GM18909 (cell line): ENCODE data around the gene PRDM2.

Experiments
- ATAC-seq: cut with Tn5 transposase; IDR thresholded peaks from one replicate; pipeline ENCODE4 v1.9.1; 2021; ENCODE audit warnings: mild to moderate bottlenecking; ENCODE audit not compliant: unreplicated experiment, poor library complexity

Gene PRDM2

DNA sequence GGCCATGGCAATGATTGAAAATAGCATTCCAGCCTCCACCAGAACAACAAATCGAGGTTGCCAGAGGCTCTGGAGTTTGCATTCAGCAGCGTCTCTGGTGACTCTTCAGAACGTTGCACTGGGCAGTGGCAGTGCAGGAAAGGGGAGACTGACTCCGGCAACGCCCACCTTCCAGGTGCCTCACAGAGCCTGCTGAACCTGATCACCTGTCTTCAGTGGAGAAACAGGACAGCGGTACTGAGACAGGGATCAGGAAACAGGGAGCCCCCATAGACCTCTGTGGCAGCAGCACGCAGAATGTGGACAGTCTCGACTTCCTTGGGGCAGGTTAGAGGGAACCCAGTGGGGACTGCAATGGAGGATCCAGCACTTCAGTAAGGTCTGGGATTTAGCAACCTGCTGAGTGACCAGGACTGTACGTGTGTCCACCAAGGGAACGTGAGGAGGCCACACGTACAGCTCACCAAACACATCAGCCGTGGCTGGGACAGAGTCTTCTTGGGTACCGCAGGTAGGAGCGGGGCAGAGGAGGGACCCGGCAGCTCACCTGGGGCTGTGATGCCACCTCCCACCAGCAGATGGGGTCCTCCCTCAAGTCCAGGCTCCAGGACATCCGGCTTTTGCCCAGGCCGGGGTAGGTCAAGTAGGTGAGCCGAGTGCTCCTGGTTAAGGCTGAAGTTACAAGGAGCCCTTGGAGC is 128.6 kb downstream of the PRDM2 start:
- ATAC-seq: no peak

DNA sequence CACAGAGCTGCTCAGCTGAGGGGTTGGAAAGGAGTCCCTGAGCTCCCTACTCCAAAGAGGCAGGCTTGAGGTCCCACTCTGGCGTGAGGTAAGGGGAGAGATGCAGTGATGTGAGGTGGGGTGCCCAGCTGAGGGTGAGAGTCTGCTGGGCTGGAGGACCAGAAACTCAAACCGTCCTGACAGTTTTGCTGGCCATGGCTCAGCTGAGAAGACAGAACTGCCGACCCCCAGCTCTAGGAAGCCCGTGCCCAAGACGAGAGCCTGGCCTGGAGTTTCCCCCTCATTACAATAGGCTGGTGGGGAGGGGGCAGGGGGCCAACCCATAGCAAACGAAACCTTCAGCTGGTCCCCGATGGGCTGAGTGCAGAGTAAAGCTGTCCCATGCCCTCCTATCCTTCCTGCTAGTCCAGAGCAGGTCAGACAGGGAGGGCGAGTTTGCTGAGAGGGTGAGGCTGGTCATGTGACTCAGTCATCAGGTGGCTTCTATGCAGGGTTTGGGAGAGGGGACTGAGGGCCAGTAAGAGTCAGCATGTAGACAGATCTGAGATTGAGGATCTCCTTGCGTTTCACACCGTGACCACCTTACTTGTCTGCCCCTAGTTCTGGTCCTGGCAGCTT is 129.3 kb downstream of the PRDM2 start:
- no peak for ATAC-seq

DNA sequence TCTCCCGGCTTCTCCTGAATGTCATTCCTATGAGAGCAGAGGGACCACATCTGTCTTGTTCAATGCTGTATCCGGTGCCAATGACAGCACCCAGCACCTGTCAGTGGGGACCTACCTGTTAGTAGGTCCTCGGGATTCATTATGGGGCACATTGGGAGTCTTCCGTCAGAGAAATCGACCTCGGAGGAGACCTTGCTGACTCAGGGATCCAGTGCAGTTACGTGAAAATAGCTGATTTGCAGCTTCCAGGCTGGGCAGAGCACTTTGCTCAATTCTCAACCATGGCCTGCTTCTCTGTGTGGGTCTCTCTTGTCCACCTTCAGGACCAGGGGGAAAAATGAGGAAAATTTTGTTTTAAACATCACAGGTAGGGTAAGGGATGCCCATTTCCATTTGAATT is 130.2 kb downstream of the PRDM2 start:
- ATAC-seq: no peak

DNA sequence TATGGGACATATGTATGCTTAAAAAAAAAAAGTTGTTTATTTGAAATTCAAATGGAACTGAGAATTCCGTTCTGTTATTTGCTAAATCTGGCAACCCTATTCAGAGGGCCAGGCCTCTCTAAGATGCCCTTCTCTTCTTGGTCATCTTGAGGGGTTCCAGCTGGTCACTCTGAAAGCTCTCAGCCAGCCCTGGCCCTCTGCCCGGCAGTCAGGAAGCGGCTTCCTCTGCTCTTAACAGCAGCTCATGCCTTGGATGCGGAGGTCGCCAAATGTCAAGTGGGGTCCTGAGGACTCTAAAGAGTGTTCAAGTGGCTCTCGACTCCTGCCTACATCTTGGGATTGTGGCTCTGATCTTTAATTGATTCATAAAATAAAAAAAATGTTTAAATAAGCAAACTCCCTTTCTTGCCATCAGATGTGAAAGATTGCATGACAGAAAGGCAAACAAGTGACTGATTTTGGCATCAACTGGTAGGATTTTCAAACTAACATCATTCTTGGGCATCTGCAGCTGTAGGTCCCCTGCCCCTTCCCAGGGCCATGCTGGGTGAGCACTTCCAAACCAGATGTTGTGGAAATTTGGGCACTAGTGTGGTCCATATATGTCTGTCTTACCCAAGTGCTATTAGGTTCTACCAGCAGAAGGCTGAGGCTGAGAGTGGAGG is 130.8 kb downstream of the PRDM2 start:
- ATAC-seq: no peak

DNA sequence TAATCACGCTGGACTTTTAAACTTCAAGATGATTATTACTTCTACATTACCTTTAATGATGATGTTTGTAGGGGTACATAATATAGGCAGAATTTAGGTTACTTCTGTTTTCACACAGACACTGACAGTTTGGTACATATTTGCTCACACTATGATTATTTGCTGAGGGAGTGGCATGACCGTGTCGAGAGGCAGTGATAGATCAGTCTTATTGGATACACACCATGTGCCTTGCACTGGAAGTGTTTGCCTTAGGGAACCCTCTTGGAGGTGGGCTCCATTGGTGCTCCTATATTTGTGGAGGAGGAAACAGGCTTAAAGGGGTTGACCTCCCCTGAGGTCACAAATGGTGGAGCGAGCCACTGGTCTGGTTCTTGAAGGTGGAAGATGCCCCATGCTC is 132.1 kb downstream of the PRDM2 start:
- ATAC-seq: no peak

DNA sequence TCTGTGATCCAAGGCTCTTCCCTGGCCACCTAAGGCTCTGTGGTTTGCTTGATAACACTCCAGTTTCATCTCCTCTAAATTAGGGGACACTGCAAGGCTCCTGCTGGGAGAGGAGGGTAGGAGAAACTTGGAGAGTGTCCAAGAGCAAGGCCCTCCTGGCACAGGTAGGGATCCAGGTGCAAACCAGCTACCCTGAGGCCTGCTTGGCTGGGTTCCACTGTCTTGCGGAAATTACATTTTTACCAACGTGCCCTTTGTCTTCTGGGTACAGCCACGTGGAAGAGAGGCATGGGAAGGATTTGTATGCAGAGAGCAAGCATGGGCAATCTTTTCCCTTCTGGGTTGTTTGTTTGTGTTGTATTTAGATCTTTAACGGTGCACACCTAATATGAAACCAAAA is 132.5 kb downstream of the PRDM2 start:
- ATAC-seq: no peak

DNA sequence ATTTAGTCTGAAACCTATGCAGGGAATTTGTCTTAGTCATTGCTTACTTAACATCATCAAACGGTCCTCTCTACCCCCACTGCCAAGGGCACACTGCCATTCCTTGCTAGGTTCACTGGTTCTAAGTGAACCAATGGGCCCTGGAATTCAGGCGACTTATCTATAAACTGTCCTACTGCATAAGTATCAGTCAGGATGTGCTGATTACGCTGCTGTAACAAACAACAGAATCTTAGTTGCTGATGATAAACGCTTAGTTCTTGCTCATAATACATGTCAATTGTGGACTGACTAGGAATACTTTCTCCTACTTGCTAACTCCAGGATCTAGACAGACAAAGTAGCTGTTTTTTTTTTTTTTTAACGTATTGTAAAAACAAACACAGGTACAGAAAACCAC is 136.1 kb downstream of the PRDM2 start:
- no peak for ATAC-seq

DNA sequence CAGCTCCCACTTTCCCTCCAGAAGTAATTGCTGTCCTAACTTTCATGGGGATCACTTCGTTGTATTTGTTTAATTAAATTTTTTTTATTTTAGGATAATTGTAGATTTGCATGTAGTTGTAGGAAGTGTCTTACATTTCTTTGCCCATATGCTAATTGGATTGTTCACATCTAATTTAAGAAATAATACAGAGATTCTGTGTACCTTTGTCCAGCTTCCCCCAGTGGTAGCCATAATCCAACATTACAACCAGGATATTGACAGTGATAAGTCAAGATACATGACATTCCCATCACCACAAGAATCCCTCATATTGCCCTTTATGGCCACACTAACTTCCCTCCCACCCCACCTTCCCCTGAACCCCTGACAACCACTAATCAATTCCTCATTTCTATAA is 136.6 kb downstream of the PRDM2 start:
- ATAC-seq: no peak

DNA sequence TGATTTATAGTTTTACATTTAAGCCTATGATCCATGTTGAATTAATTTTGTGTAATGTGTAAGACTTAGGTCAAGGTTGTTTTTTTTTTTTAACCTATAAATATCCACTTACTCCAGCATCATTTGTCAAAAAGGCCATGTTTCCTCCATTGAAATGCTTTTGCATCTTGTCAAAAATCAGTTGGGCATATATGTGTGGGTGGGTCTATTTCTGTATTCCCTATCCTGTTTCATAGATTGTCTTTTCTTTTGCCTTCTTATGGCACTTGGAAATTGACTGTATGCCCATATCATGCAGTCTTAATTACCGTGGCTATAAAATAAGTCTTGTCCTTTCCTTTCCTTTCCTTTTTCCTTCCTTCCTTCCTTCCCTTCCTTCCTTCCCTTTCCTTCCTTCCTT is 138.2 kb downstream of the PRDM2 start:
- ATAC-seq: no peak

DNA sequence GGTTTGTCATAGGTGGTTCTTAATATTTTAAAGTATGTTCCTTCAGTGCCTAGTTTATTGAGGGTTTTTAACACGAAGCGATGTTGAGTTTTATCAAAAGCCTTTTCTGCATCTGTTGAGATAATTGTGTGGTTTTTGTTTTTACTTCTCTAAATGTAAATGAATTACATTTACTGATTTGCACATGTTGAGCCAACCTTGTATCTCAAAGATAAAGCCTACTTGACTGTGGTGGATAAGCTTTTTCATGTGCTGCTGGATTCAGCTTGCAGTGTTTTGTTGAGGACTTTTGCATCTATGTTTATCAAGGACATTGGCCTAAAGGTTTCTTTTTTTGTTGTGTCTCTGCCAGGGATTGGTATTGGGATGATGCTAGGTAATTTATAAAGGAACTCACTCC is 142.5 kb downstream of the PRDM2 start:
- no peak for ATAC-seq

DNA sequence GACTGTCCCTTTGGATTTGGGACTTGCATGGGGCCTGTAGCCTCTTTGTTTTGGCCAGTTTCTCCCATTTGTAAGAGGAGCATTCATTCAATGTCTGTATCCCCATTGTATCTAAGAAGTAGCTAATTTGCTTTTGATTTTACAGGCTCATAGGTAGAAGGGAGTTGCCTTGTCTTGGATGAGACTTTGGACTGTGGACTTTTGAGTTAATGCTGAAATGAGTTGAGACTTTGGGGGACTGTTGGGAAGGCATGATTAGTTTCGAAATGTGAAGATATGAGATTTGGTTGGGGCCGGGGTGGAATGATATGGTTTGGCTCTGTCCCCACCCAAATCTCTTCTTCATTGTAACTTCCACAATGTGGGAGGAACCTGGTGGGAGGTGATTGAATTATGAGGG is 151.7 kb downstream of the PRDM2 start:
- ATAC-seq: no peak

DNA sequence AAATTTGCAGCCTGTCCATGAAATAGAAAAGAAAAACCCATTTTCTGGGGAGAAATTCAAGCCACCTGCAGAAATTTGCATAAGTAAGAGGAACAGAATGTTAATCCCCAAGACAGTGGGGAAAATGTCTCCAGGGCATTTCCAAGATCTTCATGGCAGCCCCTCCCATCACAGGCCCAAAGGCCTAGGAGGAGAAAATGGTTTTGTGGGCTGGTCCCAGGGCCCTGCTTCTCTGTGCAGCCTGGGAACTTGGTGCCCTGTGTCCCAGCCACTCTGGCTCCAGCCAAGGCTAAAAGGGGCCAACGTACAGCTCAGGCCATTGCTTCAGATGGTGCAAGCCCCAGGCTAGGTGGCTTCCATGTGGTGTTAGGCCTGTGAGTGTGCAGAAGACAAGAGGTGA is 155.6 kb downstream of the PRDM2 start:
- no peak for ATAC-seq

DNA sequence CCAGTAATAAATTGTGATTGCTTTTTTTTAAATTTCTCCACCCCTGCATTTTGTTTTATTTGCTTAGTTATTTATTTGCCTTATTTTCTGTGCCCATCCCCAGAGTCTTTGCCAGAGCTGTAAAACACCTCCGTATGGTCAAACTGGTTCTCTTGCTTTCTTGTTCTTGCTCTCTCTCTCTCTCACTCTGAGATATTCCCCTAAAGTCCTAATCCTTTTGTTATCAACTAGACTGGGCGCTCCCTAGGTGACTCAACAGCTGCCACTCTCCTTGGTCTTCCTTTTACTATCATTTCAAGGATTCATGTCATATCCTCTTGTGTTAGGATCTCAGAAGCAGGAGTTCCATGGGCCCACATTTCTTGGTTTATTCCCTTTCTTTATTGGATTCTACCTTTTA is 160.0 kb downstream of the PRDM2 start:
- ATAC-seq: no peak

DNA sequence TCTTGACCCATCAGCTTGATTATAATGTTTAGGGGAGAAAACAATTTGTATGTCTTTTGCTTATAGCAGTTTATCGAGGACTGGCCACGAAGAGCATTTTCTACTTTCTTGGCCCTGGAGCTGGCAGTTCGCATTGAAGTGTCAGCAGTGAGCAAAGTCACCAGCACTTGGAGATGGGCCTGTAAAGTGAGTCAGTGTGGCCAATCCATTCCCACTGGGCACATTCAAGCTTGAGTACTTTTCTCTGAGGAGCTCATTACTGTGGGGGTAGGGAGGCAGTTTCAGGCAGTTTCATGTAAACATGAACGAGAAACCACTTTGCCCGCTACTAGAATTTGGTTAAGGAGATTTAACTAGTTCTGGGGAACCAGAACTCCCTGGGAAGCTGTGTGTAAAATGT is 164.8 kb downstream of the PRDM2 start:
- no peak for ATAC-seq

DNA sequence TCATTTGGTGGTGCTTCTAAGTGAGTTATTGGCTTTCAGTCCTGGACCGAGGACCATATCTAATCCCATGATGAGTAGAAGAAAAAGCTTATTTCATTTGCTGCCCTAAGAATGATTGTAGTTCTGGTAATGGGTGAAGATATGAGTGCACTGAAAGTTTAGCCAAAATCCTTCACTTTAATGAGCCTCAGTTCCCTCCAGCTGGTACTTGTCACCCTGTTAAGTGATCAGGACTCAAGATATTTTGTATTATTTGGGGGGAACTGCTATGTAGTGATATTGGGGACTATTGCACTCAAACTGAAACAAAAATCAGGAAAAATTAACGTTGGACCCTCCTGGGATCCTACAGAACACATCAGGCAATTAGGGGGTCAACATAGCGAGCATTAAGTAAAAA is 165.9 kb downstream of the PRDM2 start:
- no peak for ATAC-seq

DNA sequence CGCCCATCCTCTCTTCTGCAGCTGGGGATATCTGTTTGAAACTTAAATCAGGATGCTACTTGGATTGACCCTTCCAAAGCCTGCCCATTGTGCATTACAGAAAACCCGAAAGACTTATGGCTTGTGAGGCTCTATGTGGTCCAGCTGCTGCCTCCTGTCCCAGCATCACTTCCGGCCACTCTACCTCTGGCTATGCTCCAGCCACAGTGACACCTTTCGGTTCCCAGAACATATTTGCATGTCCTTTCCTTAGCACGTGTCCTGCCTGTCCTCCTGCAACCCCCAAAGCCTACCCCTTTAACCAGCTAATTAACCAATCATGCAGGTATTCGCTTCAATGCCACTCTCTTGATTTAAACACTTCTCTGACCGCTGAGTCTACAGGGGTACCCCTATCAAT is 167.6 kb downstream of the PRDM2 start:
- no peak for ATAC-seq

DNA sequence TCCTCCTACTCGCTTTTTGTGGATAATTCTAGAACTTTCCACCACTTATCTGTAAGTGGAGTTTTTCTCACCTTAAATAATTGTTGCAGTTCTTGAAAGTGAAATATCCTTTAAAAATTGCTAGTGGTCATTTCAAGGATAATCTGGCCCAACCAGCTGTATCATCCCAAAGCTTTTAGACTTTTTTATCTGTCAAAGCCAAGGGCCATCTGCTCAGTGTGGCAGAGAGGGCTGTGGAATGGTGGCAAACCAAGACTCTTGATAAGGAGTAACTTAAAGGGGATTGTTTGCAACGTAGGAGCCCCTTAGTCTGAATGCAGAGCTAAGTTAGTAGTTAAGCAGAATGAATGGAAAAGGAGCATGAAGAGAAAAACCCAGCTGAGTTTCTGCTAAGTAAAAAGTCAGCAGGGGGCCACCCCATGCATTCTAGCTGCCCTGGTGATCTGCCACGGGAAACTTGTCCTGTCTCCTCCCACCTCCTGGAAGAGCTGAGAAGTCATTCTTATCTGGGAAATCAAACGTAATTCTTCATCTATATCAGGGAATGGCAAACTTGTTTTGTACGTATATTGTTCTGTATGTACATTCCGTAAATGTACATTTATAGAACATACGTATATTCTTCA is 169.3 kb downstream of the PRDM2 start:
- ATAC-seq: no peak

DNA sequence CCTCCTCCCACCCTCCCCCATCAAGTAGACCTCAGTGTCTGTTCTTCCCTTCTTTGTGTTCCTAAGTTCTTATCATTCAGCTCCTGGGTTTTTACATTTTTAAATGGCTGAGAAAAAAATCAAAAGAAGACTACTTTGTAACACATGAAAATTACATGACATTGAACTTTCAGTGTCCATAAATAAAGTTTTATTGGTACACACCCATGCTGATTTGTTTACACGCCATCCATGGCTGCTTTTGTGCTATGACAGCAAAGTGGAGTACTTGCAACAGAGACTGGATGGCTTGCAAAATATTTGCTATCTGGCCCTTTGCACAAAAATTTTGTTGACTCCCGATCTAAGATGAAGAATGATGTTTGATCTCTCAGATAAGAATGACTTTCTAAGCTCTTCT is 171.4 kb downstream of the PRDM2 start:
- ATAC-seq: no peak

DNA sequence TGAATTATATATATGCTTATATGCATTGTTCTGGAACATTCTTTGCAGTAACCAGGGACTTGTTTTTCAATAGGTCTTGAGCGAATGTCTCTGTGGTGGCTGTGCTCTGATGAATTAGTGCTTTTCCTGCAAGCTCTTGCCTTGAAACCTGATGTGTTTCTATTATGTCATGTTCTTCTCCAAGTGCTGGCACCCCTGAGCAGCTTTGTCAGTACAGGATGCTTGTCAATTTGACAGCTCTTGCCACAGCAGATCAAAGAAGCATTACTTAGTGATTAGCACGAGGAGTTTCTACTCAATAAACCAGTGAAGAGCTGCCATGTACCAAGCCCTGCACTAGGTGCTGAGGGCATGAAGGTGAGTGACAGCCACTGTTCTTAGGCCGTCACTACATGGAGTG is 171.9 kb downstream of the PRDM2 start:
- no peak for ATAC-seq

DNA sequence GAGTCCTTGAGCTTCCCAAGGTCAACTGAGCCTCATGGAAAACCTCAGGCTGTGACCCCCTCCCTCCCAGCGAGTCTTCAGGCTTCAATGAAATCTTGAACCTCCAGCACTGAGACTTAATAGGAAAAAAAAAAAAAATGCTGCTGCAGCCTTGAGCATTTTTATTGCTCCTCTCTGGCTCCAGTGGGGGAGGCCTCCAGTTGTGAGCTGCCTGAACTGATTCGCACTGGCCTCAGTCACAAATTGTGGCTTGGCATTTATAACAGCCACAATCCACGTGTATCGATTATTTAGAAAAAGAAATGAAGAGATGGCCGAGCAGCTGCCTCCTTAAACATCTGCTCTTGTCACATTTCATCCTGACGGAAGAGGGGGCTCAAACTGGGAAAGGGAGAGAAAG is 173.0 kb downstream of the PRDM2 start:
- ATAC-seq: no peak
